HCT116 (cell line): ENCODE results near the gene TMEM244. TPM values are rescaled to one million over a fixed set of nuclear protein-coding genes. Genes with fewer than 3 reads are reported as not detected.

Experiments used
- ATAC-seq: fragments of 200-7000 bp; cut with Tn5 transposase; 2 replicates; pipeline ENCODE4 v1.9.1; 2020; ENCODE audit warnings: mild to moderate bottlenecking, moderate library complexity
- BruUV-seq: library from RNA; stranded (reverse); fragments of 400-500 nt; replicated peaks from 2 replicates; lab custom pipeline; 2021; lab: Mats Ljungman, UMichigan
- CTCF ChIA-PET: fragments of 300-600 bp; sonication (Branson Sonifier 250); formaldehyde crosslinking; loops from one replicate; lab custom pipeline; 2021; ENCODE audit warnings: antibody characterized with exemption; lab: Charles Lee
- POLR2A ChIA-PET: fragments of 300-600, 350-600 bp; sonication (Branson Sonifier 250); formaldehyde crosslinking; loops from one replicate; lab custom pipeline; 2021; ENCODE audit warnings: antibody characterized with exemption; lab: Charles Lee
- RAD21 ChIA-PET, 2 experiments: fragments of 300-600 bp; sonication (Branson Sonifier 250); formaldehyde crosslinking; loops; one replicate each; lab custom pipeline; 2023; ENCODE audit warnings: low total read pairs in 2 of 2; ENCODE audit not compliant: uncharacterized antibody in 2 of 2, unreplicated experiment in 2 of 2, low non-redundant PET in 1 of 2; lab: Charles Lee
- DNase-seq: peaks from one replicate; pipeline ENCODE4 v3.0.0-alpha.2; 2010; ENCODE audit warnings: low read depth, low spot score
- H2AFZ ChIP-seq: fragments of 200-600 bp; shearing (Covaris generic), sonication (generic); 2 replicates; pipeline ENCODE4 v1.6.1; 2017; ENCODE audit warnings: low read depth, mixed run types, mixed read lengths, antibody characterized with exemption, low read length; ENCODE audit not compliant: poor library complexity, severe bottlenecking
- H3K27ac ChIP-seq: 2 replicates; pipeline ENCODE4 v1.5.1; 2012; ENCODE audit warnings: low read depth, low read length
- H3K27me3 ChIP-seq: fragments of 200-600 bp; sonication (generic); 2 replicates; pipeline ENCODE4 v1.6.1; 2016; ENCODE audit warnings: mixed run types, low read length, mixed read lengths; ENCODE audit not compliant: insufficient read depth
- H3K36me3 ChIP-seq, 2 experiments: fragments of 200-500 bp in 1 of 2; fragments of 200-600 bp in 1 of 2; sonication (Bioruptor generic) in 1 of 2; sonication (generic) in 1 of 2; 2 replicates each; pipeline versions ENCODE4 v1.5.1 to v1.6.1; 2014 to 2016; ENCODE audit warnings: low read length in 2 of 2, inconsistent platforms in 1 of 2, mixed read lengths in 1 of 2, mixed run types in 1 of 2; ENCODE audit not compliant: insufficient read depth in 2 of 2, control insufficient read depth in 1 of 2
- H3K4me1 ChIP-seq, 2 experiments: fragments of 200-600 bp in 1 of 2; sonication (generic) in 1 of 2; 2 replicates each; pipeline versions ENCODE4 v1.5.1 to v1.6.1; 2012 to 2017; ENCODE audit warnings: low read length in 2 of 2, inconsistent platforms in 1 of 2, mild to moderate bottlenecking in 1 of 2, mixed read lengths in 1 of 2, mixed run types in 1 of 2, moderate library complexity in 1 of 2; ENCODE audit not compliant: insufficient read depth in 2 of 2, control insufficient read depth in 1 of 2
- H3K4me2 ChIP-seq: fragments of 200-600 bp; sonication (generic); 2 replicates; pipeline ENCODE4 v1.6.1; 2017; ENCODE audit warnings: mixed run types, low read length, mixed read lengths
- H3K4me3 ChIP-seq, 2 experiments: fragments of 200-600 bp in 1 of 2; sonication (generic) in 1 of 2; replicated peaks in 1 of 2; 2 replicates each; pipeline ENCODE4 v1.5.1; 2011 to 2016; ENCODE audit warnings: low read length in 2 of 2, control low read depth in 1 of 2, low read depth in 1 of 2, mild to moderate bottlenecking in 1 of 2, mixed read lengths in 1 of 2, mixed run types in 1 of 2
- H3K79me2 ChIP-seq: fragments of 200-600 bp; sonication (generic); 2 replicates; pipeline ENCODE4 v1.6.1; 2017; ENCODE audit warnings: mild to moderate bottlenecking, mixed run types, low read length, moderate library complexity, mixed read lengths; ENCODE audit not compliant: insufficient read depth
- H3K9ac ChIP-seq: fragments of 200-600 bp; sonication (generic); 2 replicates; pipeline ENCODE4 v1.6.1; 2016; ENCODE audit warnings: low read length, mixed read lengths
- H3K9me2 ChIP-seq: fragments of 200-600 bp; sonication (generic), shearing (Covaris generic); 2 replicates; pipeline ENCODE4 v1.6.1; 2017; ENCODE audit warnings: mixed run types, mild to moderate bottlenecking, moderate library complexity; ENCODE audit not compliant: insufficient read depth
- H3K9me3 ChIP-seq, 2 experiments: fragments of 200-500 bp in 1 of 2; fragments of 200-600 bp in 1 of 2; sonication (Bioruptor generic) in 1 of 2; sonication (generic) in 1 of 2; 2 replicates each; pipeline ENCODE4 v1.6.1; 2014 to 2017; ENCODE audit warnings: low read length in 2 of 2, mixed read lengths in 2 of 2, inconsistent platforms in 1 of 2, low read depth in 1 of 2, mild to moderate bottlenecking in 1 of 2, mixed run types in 1 of 2, moderate library complexity in 1 of 2; ENCODE audit not compliant: control insufficient read depth in 1 of 2, insufficient read depth in 1 of 2
- H4K20me1 ChIP-seq: fragments of 200-600 bp; sonication (generic), shearing (Covaris generic); 2 replicates; pipeline ENCODE4 v1.6.1; 2017; ENCODE audit warnings: mixed run types, mild to moderate bottlenecking, moderate library complexity; ENCODE audit not compliant: insufficient read depth
- CBX3 ChIP-seq: IDR thresholded peaks from 2 replicates; pipeline ENCODE4 v1.6.1; 2012; ENCODE audit warnings: low read depth
- CEBPB ChIP-seq: IDR thresholded peaks from 2 replicates; pipeline ENCODE4 v1.6.1; 2012; ENCODE audit warnings: low read depth
- ELF1 ChIP-seq: IDR thresholded peaks from 2 replicates; pipeline ENCODE4 v1.6.1; 2012; ENCODE audit warnings: low read depth, borderline replicate concordance
- EZH2phosphoT487 ChIP-seq: fragments of 200-600 bp; IDR thresholded peaks from 2 replicates; pipeline ENCODE4 v1.6.1; 2018; ENCODE audit warnings: antibody characterized with exemption, borderline replicate concordance
- FOSL1 ChIP-seq: IDR thresholded peaks from 2 replicates; pipeline ENCODE4 v1.6.1; 2012; ENCODE audit warnings: low read depth
- POLR2A ChIP-seq: IDR thresholded peaks from 2 replicates; pipeline ENCODE4 v1.7.0; 2011; ENCODE audit warnings: borderline replicate concordance; ENCODE audit not compliant: insufficient read depth, insufficient read length; ENCODE audit errors: extremely low read depth
- RAD21 ChIP-seq: IDR thresholded peaks from 2 replicates; pipeline ENCODE4 v1.6.1; 2012; ENCODE audit warnings: low read depth, mild to moderate bottlenecking
- REST ChIP-seq: IDR thresholded peaks from 2 replicates; pipeline ENCODE4 v1.6.1; 2012; ENCODE audit warnings: low read depth
- SIN3A ChIP-seq: IDR thresholded peaks from 2 replicates; pipeline ENCODE4 v1.6.1; 2012; ENCODE audit warnings: low read depth
- SP1 ChIP-seq: IDR thresholded peaks from 2 replicates; pipeline ENCODE4 v1.6.1; 2012; ENCODE audit warnings: low read depth
- SRF ChIP-seq: IDR thresholded peaks from 2 replicates; pipeline ENCODE4 v1.6.1; 2012; ENCODE audit warnings: low read depth
- YY1 ChIP-seq: IDR thresholded peaks from 2 replicates; pipeline ENCODE4 v1.6.1; 2011; ENCODE audit warnings: low read length, low read depth, moderate library complexity, mild to moderate bottlenecking; ENCODE audit not compliant: insufficient replicate concordance; ENCODE audit errors: extremely low read depth
- ZBTB33 ChIP-seq: IDR thresholded peaks from 2 replicates; pipeline ENCODE4 v1.6.1; 2011; ENCODE audit warnings: mild to moderate bottlenecking, low read length, moderate library complexity; ENCODE audit not compliant: insufficient replicate concordance; ENCODE audit errors: extremely low read depth
- ZFX ChIP-seq: fragments of 450-650 bp; IDR thresholded peaks from 2 replicates; pipeline ENCODE4 v1.6.1; 2017
- ZNF274 ChIP-seq: fragments of 200-500 bp; sonication (Bioruptor generic); IDR thresholded peaks from 2 replicates; pipeline ENCODE4 v1.6.1; 2014; ENCODE audit warnings: mild to moderate bottlenecking, low read depth, low read length, inconsistent platforms
- intact Hi-C: fragments of 100-400 bp; cut with micrococcal nuclease; formaldehyde crosslinking; loops from 2 replicates; pipeline ENCODE4 v1.10.0; 2022
- total RNA-seq: library from RNA; stranded (reverse); gene quantifications from one replicate; pipeline ENCODE4 v1.2.1, GENCODE V29; 2021; ENCODE audit not compliant: unreplicated experiment

TMEM244 gene
- total RNA-seq, 1 experiment from 2014 or later: not detected

GRCh38 chr6:129875610-129876520, 14.8 kb upstream of the TMEM244 start:
- no peaks in the 10 kb centered on the region for H3K9me3 ChIP-seq
- H3K9me2 ChIP-seq: 0 out of 2 replicates have a peak, but pooled peaks cover 4% of the 10 kb centered on the region
- ChIA-PET CTCF (no interaction called here), RAD21 (no interaction called here), POLR2A (no interaction called here)
- no peak overlapping the region for H3K27ac ChIP-seq
- intact Hi-C loops: no loop called here
- no peaks in the 10 kb centered on the region for H3K27me3 ChIP-seq
- no peak for TF ChIP-seq ZNF274
- TF ChIP-seq SRF: no peak
- no peak for TF ChIP-seq CEBPB
- TF ChIP-seq ZFX: no peak
- no peak for TF ChIP-seq SP1
- H3K79me2 ChIP-seq: no peaks in the 10 kb centered on the region
- no peak overlapping the region for H3K4me3 ChIP-seq
- no peaks in the 10 kb centered on the region for H3K4me1 ChIP-seq
- H3K9ac ChIP-seq: no peak overlapping the region
- DNase-seq (no peak), ATAC-seq (no peak)
- H2AFZ ChIP-seq: no peak overlapping the region
- H4K20me1 ChIP-seq: no peaks in the 10 kb centered on the region
- no peak overlapping the region for H3K4me2 ChIP-seq
- no TSS peak for BruUV-seq
- no peaks in the 10 kb centered on the region for H3K36me3 ChIP-seq

GRCh38 chr6:129874837-129875236, 13.7 kb upstream of the TMEM244 start:
- intact Hi-C loops: no loop called here
- no peaks in the 10 kb centered on the region for H3K27me3 ChIP-seq
- BruUV-seq: no TSS peak
- H2AFZ ChIP-seq: no peak overlapping the region
- no peak overlapping the region for H3K4me3 ChIP-seq
- no peaks in the 10 kb centered on the region for H4K20me1 ChIP-seq
- no peaks in the 10 kb centered on the region for H3K79me2 ChIP-seq
- no peaks in the 10 kb centered on the region for H3K9me3 ChIP-seq
- H3K27ac ChIP-seq: no peak overlapping the region
- DNase-seq: no peak
- no peak for ATAC-seq
- ChIA-PET RAD21 (no interaction called here), POLR2A (no interaction called here), CTCF (no interaction called here)
- H3K36me3 ChIP-seq: no peaks in the 10 kb centered on the region
- H3K4me2 ChIP-seq: no peak overlapping the region
- H3K4me1 ChIP-seq: no peaks in the 10 kb centered on the region
- no peak overlapping the region for H3K9ac ChIP-seq
- 0 out of 2 replicates have a peak, but pooled peaks cover 4% of the 10 kb centered on the region for H3K9me2 ChIP-seq
- TF ChIP-seq ELF1 (no peak), ZNF274 (no peak), FOSL1 (no peak), RAD21 (no peak), SP1 (no peak), REST (no peak), ZBTB33 (no peak), POLR2A (no peak), EZH2phosphoT487 (no peak), CBX3 (no peak), YY1 (no peak), SIN3A (no peak)
